ENCODE measurements around the gene MAP1A. TPM values are rescaled to one million over a fixed set of nuclear protein-coding genes. Genes with fewer than 3 reads are reported as not detected.
"Not testable (repeated sequence)": the region's sequence is repeated elsewhere in the genome, so short reads cannot be mapped to it uniquely, and the experiment has no call there.

The MAP1A gene
- total and polyA plus RNA-seq, 12 donors, result 3.4 to 139 (median 45.5) TPM

GRCh38 chr15:43529587-43530345, 12.4 kb downstream of the MAP1A start:
- Histone ChIP-seq H3K4me1 (peaks cover 0 to 10% (median 0%) of the 10 kb centered on the region in 9 donors), H3K9me3 (no peaks in the 10 kb centered on the region), H3K27me3 (no peaks in the 10 kb centered on the region), H3K27ac (no peak overlapping the region), H3K4me3 (no peak overlapping the region), H3K36me3 (peaks cover 0 to 47% (median 11%) of the 10 kb centered on the region in 9 donors)
- ATAC-seq, result no peak
- no peak for DNase-seq
- 84 to 89% methylated on average over 12 of the region's 12 CpGs for WGBS, 2 donors
- TF ChIP-seq, protein P1, sequence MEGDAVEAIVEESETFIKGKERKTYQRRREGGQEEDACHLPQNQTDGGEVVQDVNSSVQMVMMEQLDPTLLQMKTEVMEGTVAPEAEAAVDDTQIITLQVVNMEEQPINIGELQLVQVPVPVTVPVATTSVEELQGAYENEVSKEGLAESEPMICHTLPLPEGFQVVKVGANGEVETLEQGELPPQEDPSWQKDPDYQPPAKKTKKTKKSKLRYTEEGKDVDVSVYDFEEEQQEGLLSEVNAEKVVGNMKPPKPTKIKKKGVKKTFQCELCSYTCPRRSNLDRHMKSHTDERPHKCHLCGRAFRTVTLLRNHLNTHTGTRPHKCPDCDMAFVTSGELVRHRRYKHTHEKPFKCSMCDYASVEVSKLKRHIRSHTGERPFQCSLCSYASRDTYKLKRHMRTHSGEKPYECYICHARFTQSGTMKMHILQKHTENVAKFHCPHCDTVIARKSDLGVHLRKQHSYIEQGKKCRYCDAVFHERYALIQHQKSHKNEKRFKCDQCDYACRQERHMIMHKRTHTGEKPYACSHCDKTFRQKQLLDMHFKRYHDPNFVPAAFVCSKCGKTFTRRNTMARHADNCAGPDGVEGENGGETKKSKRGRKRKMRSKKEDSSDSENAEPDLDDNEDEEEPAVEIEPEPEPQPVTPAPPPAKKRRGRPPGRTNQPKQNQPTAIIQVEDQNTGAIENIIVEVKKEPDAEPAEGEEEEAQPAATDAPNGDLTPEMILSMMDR (IDR thresholded peaks at IDR 0.05), result no peak
- intact Hi-C loops (cut with DNase I), result no loop called here

DNA sequence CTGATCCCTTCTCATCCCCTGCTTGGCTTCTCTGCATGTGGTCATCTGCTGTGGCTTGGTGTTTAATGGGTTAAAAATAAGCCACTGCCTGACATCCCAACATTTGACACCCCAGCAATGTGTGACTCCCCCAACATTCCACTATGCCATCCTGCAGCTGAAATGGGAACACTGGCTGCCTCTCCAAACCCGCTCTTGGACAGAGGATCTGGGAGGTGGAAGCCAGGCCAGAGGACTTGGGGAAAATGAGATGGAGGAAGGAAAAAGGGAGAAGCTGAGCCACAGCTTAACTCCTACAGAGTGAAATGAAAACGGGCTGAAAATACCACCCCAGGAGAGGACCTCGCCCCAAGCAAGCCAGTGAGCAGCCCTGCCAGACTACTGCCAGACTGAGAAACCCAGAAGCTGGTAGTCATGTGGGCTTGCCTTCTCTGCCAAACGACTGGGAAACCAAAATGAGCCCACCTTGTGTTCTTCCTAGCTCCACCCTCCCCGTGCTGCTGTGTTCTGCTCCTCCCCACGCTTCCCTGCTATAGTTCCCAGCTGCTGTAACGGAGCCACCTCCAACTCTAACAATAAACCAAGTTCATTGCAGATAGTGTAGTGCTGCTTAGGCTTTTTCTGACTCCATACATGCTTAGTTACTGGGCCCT, 13.7 kb downstream of the MAP1A start:
- Histone ChIP-seq H3K4me1 (peaks cover 0 to 10% (median 0%) of the 10 kb centered on the region in 9 donors), H3K27me3 (no peaks in the 10 kb centered on the region), H3K4me3 (no peak overlapping the region), H3K36me3 (peaks cover 0 to 39% (median 6%) of the 10 kb centered on the region in 9 donors), H3K27ac (no peak overlapping the region), H3K9me3 (no peaks in the 10 kb centered on the region)
- TF ChIP-seq, protein P1 (IDR thresholded peaks at IDR 0.05), result no peak
- ATAC-seq (peak in 3 of 8 donors; percentile 34 to 43 (median 36)), DNase-seq (no peak)
- WGBS, 2 donors, result 32% methylated on average over 7 of the region's 7 CpGs
- intact Hi-C loops (cut with DNase I), result no loop called here

DNA sequence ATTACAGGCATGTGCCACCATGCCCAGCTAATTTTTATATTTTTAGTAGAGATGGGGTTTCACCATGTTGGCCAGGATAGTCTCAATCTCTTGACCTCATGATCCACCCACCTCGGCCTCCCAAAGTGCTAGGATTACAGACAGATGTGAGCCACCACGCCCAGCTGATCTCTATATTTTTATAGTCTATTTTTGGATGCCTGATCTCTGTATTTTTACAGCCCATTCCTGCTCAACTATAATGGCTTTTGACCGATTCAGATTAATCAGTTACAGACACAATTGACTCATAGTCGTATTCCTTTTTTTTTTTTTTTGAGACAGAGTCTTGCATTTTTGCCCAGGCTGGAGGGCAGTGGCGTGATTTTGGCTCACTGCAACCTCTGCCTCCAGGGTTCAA, 15.4 kb downstream of the MAP1A start:
- Histone ChIP-seq H3K4me1 (peaks cover 0 to 10% (median 0%) of the 10 kb centered on the region in 9 donors), H3K36me3 (peaks cover 0 to 32% (median 6%) of the 10 kb centered on the region in 9 donors)
- intact Hi-C loops (cut with DNase I); ATAC-seq; H3K27ac ChIP-seq; H3K9me3 ChIP-seq; H3K27me3 ChIP-seq; H3K4me3 ChIP-seq; DNase-seq: not testable (repeated sequence)
- 87 to 92% methylated on average over 5 of the region's 5 CpGs for WGBS, 2 donors

DNA sequence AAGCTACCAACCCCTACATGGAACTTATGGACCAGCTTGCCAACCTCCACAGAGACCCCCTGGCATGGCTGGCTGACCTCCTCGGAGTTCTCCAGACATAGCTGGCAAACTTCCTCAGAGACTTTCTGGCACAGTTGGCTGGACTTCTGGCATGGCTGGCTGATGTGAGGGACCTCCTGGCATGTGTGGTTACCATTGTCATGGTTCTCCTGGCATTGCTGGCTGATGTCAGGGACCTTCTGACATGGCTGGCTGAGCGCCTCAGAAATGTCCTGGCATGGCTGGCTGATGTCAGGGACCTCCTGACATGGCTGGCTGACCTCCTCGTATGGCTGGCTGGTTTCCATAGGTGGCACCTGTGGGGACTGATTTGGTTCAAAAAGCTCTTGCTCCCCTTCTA, 17.5 kb downstream of the MAP1A start:
- DNase-seq (no peak), ATAC-seq (no peak)
- TF ChIP-seq, protein P1 (IDR thresholded peaks at IDR 0.05), result no peak
- Histone ChIP-seq H3K27ac (no peak overlapping the region), H3K27me3 (no peaks in the 10 kb centered on the region), H3K4me1 (peaks cover 0 to 10% (median 0%) of the 10 kb centered on the region in 9 donors), H3K36me3 (peaks cover 0 to 42% (median 6%) of the 10 kb centered on the region in 9 donors), H3K4me3 (no peak overlapping the region), H3K9me3 (no peaks in the 10 kb centered on the region)
- intact Hi-C loops (cut with DNase I), result no loop called here
- WGBS, 2 donors, result 86 to 88% methylated on average over 3 of the region's 3 CpGs

Measured in heart right ventricle (tissue), 16 donors.